T-helper 22 cell (primary cell): ENCODE results near the gene TMEM86A.
A peak's percentile ranks its signal among the peaks of the same experiment; 100 is the strongest.

ENCODE experiments used
- DNase-seq: peaks from one replicate; pipeline ENCODE4 v3.0.0-alpha.2; 2020; ENCODE audit warnings: low read depth

TMEM86A gene

DNA sequence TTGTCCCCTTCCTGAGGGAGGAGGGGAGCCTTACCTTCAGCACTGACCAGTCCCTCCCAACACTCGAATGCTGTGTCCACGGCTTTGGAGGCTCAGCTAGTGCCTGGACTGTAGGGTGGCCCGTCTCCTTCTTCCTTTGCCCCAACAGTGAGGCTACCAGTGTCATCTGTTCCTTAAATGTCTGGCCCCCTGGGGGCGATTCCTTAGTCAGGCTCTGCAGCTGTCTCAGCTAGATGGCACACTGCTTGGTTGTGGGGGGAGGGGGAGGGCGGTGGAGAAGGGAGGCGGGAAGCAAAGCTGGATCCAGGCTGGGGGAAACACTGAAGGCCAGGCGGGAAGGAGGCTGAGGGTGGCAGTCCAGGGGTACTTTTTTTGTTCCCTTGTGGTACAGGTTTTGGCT, 27.5 kb downstream of the TMEM86A start, which contains the start of gene IGSF22:
Gene IGSF22 (minus strand): TSS at position 149 of the 400 bp plus-strand sequence. CDS start 1,952 bp downstream, outside the sequence.
- DNase-seq = no peak

DNA sequence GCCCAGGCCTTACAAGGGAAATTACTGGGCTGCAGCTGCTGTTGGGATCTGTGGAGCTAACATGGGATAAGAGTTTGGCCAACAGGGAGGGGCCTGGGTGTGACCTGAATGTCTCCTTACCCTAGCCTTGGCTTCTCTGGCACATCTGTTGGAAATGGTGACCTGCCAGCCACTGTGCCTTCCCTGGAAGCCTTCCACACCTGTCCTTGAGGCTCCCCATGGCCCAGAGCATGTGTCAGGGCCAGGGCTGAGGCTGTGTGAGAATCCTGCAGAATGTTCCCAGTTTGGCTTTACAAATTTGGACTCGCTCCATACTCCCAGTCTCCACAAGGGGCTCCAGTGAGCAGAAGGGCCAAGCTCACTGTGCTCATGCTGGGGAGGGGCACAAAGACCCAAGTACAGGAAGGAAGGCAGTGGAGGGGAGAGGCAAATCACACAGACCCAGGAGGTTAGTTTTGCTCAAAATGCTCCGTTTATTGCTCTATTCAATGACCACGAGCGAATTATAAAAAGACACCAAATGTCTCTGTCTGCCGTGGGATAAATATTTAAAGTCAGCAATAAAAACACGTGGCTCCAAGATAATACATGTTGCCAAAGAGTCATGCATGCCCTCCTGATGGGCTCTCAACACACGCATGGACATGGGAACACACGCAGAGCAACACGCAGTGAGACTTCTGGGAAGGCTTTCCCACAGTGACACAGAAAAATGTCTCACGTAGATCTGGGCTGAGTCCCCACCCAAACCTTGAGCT, 29.1 kb downstream of the TMEM86A start:
- no peak for DNase-seq

DNA sequence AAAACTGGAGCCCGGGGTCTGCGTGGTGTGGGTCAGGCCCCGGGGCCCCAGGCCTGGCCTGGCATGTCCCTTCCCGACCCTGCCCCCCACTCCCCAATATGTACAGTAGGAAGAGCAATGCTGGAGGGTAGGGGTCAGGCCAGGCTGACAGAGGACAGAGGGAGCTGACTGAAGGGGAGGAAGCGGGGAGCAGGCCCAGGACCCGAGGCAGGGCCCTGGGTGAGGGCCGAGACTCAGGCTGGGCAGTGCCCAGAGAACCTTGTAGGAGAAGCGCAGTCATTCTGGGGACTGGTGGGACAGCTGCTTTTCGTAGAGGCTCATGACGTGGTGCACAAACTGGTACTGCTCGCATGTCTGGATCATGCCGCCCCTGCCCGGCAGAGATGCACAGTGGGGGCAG, 30.1 kb downstream of the TMEM86A start:
- no peak for DNase-seq

DNA sequence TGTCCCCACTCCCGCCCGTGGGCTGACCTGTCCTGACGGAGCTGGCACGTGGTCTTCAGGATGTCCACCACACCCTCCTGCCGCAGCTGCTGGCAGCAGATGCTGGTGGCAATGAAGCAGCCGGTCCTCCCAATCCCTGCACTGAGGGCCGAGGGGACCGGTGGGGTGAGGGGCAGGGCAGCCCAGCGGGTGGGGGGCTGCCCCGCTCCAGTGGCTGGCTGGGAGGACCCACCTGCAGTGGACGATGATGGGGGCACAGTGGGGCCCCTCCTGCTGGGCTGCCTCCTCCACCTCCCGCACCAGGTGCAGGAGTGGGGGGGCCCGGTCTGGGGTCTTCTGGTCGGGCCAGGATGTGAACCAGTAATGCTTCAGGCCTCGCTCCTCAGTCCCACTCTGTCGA, 30.8 kb downstream of the TMEM86A start:
- DNase-seq = no peak

DNA sequence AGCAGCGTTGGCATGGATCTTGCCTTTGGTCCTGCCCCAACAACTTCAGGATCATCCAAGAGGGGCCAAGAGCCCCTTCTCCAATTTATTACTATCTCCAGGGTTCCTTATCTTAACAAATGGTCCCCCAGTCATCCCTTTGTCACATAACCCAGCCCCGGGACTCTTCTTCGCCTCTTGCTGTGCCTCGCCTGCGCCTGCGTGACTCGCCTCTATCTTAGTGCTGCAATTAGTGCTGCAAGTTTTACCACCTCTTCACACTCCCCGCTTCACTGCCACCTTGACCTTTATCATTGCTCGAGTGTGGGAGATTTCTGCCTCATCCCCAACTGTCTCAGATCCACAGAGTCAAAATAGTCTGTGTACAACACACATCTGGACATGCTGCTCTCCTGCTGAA, 31.4 kb downstream of the TMEM86A start:
- no peak for DNase-seq

DNA sequence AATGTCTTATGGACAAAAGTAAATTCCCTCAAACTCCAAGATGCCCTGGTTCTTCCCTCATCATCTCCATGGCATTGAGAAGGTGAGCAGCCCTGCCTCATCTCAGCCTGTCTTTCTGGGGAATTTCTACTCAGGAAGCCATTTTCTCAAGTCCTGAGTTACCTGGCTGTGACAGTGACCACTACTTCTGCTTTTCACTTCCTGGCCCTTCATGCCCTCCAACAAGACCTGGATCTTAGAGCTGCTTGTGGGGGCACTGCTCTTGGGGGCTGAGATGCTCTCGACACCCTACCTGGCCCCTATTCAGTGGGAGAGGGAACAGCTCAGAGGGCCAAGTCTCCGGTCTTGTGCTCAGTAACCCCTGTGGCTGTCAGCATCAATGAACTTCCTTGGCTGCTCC, 32.9 kb downstream of the TMEM86A start:
- no peak for DNase-seq

DNA sequence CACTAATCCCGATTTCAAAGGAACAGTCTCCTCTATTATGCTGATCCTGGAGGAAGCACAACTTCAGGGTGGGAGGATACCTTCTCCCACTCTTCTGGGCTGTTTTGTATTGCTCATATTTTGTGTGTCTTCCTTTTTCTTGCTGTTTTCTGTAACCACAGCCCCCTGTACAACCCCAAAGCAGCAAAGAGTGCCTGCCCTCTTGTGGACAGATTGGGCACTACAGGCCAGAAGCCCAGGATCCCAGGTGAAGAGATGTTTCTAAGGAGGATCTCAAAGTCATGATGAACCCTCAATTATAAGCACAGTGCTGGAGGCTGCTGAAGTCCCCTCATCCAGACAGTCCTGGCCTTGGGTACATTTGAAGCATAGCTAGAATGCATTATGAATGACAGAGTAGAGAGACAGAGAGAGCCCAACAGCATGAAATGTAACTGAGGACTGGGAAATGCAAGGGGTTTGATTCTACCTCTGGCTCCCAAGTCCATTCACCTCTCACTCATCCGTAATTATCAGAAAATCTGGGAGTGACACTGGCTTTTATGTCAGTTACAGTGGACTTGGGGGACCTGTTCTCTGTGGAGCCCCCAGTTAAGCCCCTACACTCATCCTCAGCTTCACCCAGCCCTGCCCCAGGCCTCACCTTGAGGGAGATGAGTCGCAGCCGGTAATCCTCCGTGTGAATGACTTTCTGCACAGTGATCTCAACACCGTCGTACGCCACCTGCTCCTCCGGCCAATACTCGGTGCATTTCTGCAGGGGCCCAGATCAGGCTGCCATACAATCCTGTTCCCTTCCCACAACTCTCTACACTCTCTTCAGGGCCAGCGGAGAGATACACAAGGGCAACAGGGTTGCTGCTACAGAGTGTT, 33.6 kb downstream of the TMEM86A start:
- peak; percentile 11 for DNase-seq

DNA sequence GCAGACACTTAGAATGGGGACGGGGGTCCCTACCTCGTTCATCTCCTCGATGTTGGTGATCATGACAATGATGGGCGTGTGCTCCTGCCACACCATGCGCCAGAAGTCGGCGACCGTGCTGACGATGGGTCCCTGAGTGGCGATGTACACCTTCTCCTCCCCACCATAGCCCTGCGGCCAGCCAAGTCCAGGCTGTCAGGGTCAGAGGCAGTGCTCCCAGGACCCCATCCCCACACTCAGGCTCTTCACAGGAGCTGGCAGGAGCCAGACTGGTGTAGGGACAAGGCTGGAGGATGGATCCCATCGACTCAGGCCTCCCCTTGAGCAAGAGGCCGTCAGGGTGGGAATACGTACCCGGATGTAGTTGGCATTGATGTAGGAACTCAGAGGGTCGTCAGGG, 34.6 kb downstream of the TMEM86A start:
- DNase-seq = no peak

DNA sequence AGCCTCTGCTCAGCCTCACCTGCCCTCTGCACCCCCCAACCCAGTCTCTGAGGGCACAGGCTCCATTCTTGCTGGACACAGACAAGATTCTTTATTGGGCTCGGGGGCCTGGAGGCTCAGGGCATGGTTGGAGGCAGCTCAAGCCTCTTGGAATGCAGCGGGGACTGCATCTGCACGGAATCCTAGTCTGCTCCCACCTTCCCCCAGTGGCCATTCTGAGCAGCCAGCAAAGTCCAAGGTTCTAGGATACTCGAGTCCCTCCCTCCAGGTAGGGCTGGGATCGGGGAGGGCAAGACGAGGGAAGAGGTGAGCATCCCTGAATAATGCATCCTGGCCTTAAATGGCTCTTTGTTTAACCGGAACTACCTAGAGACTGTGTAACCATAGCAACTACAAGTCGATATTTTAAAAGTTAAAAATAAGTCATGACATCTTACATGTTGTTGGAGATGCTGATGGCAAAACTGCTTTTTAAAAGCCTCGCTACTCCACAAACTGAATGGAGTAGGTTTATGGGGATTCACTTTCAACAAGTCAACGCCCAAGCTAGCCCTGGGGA, 38.1 kb downstream of the TMEM86A start:
- DNase-seq = no peak

DNA sequence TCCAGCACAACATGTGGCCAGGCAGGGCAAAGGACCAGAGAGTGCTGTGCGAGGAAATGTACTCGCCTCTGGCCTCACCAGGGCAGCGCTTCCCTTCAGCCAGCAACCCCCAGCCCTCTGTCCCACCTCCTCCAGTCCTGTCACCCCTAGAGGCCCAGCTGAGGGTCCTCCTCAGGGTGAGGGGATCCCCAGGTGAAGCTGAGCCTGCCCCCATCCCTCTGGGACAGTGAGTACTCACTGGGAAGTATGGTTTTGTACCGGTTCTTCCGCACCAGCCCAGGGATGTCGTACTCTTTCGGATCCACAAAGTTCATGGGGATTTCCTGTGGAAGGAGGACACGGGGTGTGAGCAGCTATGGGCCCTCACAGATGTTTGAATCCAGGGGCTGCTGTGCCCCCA, 39.1 kb downstream of the TMEM86A start:
- DNase-seq = no peak

DNA sequence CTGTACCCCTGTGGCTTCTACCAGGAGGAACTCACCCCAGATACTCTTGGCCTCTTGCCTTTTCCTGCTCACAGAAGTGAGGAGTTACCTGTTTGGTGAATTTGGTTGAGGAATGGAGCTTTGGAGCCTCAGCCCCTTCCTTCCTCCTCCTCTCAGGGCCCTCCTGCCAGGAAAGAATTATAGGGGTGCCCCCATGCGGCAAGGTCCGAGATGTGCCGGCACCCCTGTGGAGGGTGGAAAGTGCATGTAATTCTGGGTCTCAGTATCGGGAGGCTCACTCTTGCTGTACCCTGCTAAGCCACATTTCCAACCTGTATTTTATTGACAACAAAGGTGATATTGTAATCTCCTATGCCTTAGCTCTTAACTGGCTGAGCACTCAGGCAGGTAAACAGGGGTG, 41.1 kb downstream of the TMEM86A start:
- no peak for DNase-seq

DNA sequence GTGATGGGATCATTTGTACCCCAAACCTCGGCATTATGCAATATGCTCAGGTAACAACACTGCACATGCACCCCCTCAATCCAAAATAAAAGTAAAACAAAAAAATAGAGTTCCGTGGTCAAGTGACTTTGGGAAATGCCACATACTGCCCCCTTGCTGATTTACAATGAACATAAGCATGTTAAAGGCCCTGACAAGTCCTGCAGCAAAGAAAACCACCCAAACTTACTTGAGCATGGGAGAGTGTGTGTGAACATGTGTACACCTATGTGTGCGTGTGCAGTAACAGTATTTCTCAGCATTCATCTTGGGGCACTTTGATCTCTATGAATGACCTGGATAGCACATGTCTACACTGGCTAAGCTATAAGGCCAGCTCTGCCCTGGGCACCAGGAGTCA, 43.2 kb downstream of the TMEM86A start:
- DNase-seq = no peak

DNA sequence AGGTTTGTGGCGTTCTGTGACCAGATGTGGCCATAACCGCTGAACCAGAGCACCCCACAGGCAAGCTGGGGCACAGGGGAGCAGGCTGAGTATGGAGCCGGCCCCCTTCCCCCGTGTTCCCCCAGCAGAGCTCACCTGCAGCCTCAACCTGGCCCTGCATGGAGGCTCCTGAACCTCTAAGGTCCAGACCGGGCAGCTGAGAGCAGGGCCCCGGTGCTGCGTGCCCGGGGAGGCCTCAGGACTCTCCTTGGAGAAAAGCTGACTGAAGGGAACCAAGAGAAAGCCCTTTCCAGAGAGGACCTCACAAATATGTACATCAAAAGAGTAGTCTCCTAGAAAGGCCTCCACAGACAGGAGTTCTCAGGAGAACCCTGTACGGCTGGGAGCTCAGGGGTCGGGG, 44.8 kb downstream of the TMEM86A start:
- DNase-seq = no peak

DNA sequence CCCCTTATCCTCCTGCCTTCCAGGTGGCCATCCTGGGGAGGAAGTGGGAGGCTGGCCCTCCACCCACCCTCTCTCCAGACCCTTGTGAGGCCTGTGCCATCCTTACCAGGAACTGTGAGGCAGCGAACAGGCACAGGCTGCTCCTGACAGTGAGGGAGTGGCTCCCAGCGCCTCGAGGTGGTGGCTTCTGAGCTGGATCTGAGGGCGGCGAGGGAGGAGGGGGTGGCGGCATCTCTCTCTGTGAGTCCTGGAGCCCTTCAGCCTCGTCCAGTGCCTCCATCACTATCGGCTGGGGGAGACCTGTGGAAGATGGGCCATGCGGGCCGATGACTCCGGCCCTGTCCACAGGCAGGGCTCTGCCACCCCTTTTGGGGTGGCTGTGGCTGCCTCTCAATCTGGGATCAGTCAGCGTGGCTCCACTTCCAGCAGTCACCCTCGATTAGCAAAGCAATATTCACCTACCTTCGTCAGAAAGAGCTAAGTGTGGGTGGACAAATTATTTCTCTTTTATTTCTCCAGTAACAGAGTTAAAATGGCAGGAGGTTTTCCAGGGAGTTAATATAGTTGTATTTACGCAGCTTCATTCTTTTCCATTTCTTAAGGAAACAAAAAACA, 45.4 kb downstream of the TMEM86A start:
- DNase-seq = no peak

DNA sequence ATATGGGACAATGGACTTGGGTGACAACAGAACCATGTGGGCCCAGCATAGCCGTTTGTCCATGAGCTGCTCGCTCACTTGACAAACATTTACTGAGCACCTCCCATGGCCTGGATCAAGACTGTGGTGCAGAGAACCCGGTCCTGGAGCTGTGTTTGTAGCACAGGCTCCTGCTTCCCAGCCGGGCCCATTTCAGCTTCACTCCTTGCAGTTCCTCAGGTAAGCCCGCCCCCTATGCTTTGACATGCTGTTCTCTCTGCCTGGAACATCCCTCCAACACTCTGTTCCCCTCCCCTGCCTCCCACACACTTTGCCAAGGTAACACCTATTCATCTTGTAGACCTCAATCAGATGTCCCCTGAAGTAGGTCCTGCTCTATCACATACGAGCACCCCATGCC, 46.7 kb downstream of the TMEM86A start:
- no peak for DNase-seq

DNA sequence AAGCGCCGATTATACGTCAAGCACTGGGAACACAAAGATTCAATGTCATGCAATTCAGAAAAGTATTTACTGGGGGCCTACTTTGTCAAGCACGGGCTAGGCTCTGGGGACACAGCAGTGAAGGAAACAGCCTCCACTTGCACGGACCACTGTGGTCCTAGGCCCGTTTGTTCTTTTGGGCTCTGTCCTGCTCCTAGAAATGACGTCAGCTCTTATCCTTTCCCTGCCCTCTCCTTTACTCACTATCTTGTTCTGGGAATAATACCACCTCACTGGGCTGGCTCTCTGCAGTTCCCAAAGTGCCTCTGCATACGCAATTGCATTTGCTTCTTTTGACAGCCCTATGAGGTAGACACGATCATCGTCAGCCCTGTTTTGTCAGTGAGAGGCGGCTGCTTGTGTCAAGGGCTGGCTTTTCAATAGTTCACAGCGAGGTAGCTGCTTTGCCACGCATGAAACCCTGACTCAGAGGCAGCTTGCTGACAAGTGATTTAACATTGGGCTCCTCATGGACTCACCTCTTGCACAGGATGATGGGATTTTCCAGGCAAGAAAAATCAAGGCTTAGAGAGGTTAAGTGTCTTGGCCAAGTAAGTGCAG, 50.3 kb downstream of the TMEM86A start:
- DNase-seq = no peak

DNA sequence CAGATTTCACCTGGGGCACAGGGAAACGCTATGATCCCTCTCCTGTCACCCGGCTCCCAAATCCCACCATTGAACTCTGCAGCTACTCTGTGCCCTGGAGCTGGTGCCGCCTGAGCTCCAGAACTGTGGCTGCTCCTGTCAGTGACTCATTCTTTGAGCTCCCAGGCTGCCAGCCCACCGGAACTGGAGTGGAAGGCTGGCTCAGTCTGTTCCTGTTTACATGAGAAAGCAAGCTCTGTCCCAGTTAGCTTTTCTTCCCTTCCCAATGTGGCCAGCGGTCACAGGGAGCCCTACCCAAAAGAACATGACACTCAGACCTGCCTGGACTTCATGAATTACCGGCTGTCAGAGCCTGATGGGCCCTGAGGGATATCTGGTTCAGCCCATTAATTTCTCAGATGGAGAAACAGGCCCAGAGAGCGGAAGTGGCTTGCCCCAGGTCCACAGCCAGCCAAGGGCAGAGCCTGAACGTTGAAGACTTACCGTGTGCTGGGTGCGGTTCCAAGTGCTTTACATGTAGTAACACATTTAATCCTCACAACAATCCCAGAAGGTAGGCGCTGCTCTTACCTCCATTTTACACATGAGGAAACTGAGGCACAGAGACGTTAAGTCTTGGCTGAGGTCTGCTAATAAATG, 51.2 kb downstream of the TMEM86A start:
- no peak for DNase-seq

DNA sequence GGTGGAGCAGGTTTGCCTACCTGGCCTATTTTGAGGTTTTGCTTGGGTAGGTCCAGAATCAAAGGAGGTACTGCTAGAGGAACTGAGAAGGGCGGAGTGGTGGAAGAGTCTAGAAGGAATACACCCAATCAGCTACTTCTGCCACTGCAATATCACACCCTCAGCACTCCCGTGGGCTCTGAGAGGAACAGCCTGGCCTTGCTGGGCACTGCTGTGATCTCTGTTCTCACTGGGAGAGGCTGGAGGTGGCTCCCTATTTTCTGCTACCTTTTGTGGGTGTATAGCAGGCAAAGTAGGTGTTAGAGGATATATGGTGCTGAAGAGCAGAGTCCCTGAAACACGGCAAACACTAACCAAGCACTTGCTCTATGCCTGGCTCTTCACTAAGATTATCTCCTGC, 52.4 kb downstream of the TMEM86A start:
- no peak for DNase-seq

DNA sequence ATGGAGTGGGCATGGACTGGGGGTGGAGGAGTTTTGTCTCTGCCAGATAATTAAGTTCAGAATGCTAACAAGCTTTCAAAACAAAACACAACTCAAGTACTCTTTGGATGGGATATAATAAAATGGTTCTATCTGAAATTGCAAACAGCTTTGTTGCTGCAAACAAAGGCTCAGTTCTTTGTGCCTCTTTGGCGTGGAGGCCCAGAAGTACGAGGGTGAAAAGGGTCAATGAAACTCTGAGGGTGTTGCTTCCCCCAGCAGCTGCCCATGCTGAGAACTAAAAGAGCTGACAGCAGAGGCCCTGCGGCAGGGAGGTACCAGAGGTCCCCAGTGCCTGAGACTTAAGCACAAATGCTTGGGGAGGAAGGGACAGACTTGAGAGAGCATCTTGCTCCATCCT, 53.9 kb downstream of the TMEM86A start:
- DNase-seq = no peak

DNA sequence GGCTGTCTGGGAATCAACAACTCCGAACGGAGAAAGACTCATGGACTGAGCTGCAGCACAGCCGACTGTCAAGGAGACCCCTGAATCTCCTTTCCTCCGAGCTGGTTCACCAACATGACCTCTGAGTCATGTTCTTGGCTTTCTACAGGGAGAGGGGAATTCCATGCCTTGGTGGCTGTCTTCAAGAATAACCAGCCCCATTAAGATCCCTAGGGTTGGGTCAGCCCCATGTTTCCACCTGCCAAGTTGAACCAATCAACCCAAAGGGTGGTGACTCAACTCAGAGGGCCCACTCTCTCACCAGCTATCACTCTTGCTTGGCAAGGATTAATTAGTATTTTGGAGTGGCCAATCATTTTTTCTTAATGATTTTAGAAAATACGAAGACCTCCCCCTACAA, 55.7 kb downstream of the TMEM86A start:
- DNase-seq = no peak
